HCT116 (cell line): ENCODE measurements around the gene PDCL2.

ENCODE experiments used
- ELF1 ChIP-seq: IDR thresholded peaks from 2 replicates; pipeline ENCODE4 v1.6.1; 2012; ENCODE audit warnings: low read depth, borderline replicate concordance
- POLR2A ChIP-seq: IDR thresholded peaks from 2 replicates; pipeline ENCODE4 v1.7.0; 2011; ENCODE audit warnings: borderline replicate concordance; ENCODE audit not compliant: insufficient read depth, insufficient read length; ENCODE audit errors: extremely low read depth
- RAD21 ChIP-seq: IDR thresholded peaks from 2 replicates; pipeline ENCODE4 v1.6.1; 2012; ENCODE audit warnings: low read depth, mild to moderate bottlenecking
- TF ChIP-seq, protein P1 (sequence below), 3 experiments: fragments of 200-600 bp in 1 of 3; sonication (generic) in 1 of 3; IDR thresholded peaks in 2 of 3; conservative IDR thresholded peaks in 1 of 3; 2 replicates each; pipeline ENCODE4 v1.5.1; 2012 to 2017; ENCODE audit warnings: low read depth in 2 of 3, low read length in 2 of 3, antibody characterized with exemption in 1 of 3, borderline replicate concordance in 1 of 3, control low read depth in 1 of 3, mild to moderate bottlenecking in 1 of 3, mixed read lengths in 1 of 3, mixed run types in 1 of 3, moderate library complexity in 1 of 3; ENCODE audit not compliant: insufficient read depth in 1 of 3
- TF ChIP-seq, protein P2 (sequence below): IDR thresholded peaks from 2 replicates; pipeline ENCODE4 v1.6.1; 2012; ENCODE audit warnings: low read depth

DNA sequence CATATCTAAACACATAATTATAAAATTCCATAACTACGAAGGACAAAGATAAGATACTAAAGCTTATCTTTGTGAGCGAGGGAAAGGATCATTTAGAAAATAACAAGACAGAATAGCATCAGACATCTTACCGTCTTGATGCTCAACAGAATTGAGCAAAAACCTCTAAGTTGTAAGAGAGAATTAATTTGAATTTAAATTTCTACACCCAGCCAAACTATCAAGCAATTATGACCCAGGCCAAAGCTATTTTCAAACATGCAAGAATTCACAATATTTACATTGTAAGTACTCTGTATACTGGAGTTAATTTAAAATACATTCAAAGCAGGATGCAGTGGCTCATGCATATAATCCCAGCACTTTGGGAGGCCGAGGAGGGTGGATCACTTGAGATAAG lies 61.9 kb downstream of the PDCL2 start:
- TF ChIP-seq, protein P1, sequence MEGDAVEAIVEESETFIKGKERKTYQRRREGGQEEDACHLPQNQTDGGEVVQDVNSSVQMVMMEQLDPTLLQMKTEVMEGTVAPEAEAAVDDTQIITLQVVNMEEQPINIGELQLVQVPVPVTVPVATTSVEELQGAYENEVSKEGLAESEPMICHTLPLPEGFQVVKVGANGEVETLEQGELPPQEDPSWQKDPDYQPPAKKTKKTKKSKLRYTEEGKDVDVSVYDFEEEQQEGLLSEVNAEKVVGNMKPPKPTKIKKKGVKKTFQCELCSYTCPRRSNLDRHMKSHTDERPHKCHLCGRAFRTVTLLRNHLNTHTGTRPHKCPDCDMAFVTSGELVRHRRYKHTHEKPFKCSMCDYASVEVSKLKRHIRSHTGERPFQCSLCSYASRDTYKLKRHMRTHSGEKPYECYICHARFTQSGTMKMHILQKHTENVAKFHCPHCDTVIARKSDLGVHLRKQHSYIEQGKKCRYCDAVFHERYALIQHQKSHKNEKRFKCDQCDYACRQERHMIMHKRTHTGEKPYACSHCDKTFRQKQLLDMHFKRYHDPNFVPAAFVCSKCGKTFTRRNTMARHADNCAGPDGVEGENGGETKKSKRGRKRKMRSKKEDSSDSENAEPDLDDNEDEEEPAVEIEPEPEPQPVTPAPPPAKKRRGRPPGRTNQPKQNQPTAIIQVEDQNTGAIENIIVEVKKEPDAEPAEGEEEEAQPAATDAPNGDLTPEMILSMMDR (IDR thresholded peaks at IDR 0.05 in 2 of 3, conservative IDR thresholded peaks at IDR 0.05 in 1 of 3; ENCODE audit: borderline replicate concordance in 1 of 3, insufficient read depth in 1 of 3, low read depth in 2 of 3, low read length in 2 of 3): no peak
- no peak for TF ChIP-seq POLR2A
- TF ChIP-seq, protein P2, sequence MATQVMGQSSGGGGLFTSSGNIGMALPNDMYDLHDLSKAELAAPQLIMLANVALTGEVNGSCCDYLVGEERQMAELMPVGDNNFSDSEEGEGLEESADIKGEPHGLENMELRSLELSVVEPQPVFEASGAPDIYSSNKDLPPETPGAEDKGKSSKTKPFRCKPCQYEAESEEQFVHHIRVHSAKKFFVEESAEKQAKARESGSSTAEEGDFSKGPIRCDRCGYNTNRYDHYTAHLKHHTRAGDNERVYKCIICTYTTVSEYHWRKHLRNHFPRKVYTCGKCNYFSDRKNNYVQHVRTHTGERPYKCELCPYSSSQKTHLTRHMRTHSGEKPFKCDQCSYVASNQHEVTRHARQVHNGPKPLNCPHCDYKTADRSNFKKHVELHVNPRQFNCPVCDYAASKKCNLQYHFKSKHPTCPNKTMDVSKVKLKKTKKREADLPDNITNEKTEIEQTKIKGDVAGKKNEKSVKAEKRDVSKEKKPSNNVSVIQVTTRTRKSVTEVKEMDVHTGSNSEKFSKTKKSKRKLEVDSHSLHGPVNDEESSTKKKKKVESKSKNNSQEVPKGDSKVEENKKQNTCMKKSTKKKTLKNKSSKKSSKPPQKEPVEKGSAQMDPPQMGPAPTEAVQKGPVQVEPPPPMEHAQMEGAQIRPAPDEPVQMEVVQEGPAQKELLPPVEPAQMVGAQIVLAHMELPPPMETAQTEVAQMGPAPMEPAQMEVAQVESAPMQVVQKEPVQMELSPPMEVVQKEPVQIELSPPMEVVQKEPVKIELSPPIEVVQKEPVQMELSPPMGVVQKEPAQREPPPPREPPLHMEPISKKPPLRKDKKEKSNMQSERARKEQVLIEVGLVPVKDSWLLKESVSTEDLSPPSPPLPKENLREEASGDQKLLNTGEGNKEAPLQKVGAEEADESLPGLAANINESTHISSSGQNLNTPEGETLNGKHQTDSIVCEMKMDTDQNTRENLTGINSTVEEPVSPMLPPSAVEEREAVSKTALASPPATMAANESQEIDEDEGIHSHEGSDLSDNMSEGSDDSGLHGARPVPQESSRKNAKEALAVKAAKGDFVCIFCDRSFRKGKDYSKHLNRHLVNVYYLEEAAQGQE: no peak
- TF ChIP-seq ELF1: no peak
- no peak for TF ChIP-seq RAD21
